ENCODE results near the gene PHF1.

PHF1 gene

GRCh38 chr6:33373960-33374910 is 36.6 kb upstream of the PHF1 start:
- TF ChIP-seq ZBTB17 (tag by site-specific recombination; IDR thresholded peaks at IDR 0.05) (peak; percentile 91), ZNF423 (tag by site-specific recombination; IDR thresholded peaks at IDR 0.05) (no peak), ZNF416 (tag by site-specific recombination; IDR thresholded peaks at IDR 0.05) (no peak), ZIC2 (tag by site-specific recombination; IDR thresholded peaks at IDR 0.05) (no peak), PRDM4 (tag by site-specific recombination; IDR thresholded peaks at IDR 0.05) (no peak), ZNF157 (tag by site-specific recombination; IDR thresholded peaks at IDR 0.05) (no peak), ZNF16 (tag by site-specific recombination; IDR thresholded peaks at IDR 0.05; ENCODE audit: low read depth) (no peak)
- ChIA-PET POLR2A (interaction anchor here (0.6 to 1.3 kb wide), 4 partner anchors 10 to 102 kb away, joined by 3 to 6 read pairs (median 4); partner anchors contain the start of genes RPS18 and VPS52), CTCF (interaction anchor here (0.8 to 2.4 kb wide), 11 partner anchors 9 to 1403 kb away, joined by 3 to 11 read pairs (median 5); partner anchors contain the start of gene TAPBP)
- Histone ChIP-seq H3K4me3 (ENCODE audit: low read depth, low read length) (no peak overlapping the region), H3K9me3 (ENCODE audit: control insufficient read depth, insufficient read depth, low read depth, low read length) (no peaks in the 10 kb centered on the region), H3K36me3 (ENCODE audit: control insufficient read depth in 2 of 2, insufficient read depth in 1 of 2, low read length in 2 of 2) (no peaks in the 10 kb centered on the region), H3K4me1 (ENCODE audit: control insufficient read depth, insufficient read depth, low read length) (peaks cover 19% of the 10 kb centered on the region), H3K27ac (ENCODE audit: extremely low read depth, low read depth, low read length) (no peak overlapping the region)

- peaks cover 19% of the 10 kb centered on the region for H3K4me1 ChIP-seq (ENCODE audit: control insufficient read depth, insufficient read depth, low read length)
- ChIA-PET CTCF (interaction anchor here (0.6 to 2.4 kb wide), 10 partner anchors 8 to 84 kb away, joined by 3 to 11 read pairs (median 6); partner anchors contain the start of gene TAPBP), POLR2A (interaction anchor here (0.6 to 1.3 kb wide), 3 partner anchors 11 to 51 kb away, joined by 3 to 6 read pairs (median 3); no protein-coding TSS in a partner anchor)
- H3K27ac ChIP-seq (ENCODE audit: extremely low read depth, low read depth, low read length), result no peak overlapping the region
- no peak overlapping the region for H3K4me3 ChIP-seq (ENCODE audit: low read depth, low read length)
- H3K36me3 ChIP-seq (ENCODE audit: control insufficient read depth in 2 of 2, insufficient read depth in 1 of 2, low read length in 2 of 2), result no peaks in the 10 kb centered on the region
- H3K9me3 ChIP-seq (ENCODE audit: control insufficient read depth, insufficient read depth, low read depth, low read length), result no peaks in the 10 kb centered on the region
- TF ChIP-seq ZNF362 (tag by site-specific recombination; IDR thresholded peaks at IDR 0.05) (peak; percentile 40; the same call in 1 of the 2 replicates), INSM2 (tag by site-specific recombination; IDR thresholded peaks at IDR 0.05) (0 out of 2 replicates have a peak, but pooled peaks have one; percentile 54), ZBTB8A (tag by site-specific recombination; IDR thresholded peaks at IDR 0.05) (no peak), ZNF335 (tag by site-specific recombination; conservative IDR thresholded peaks at IDR 0.05) (peak; percentile 52; the same call in 1 of the 2 replicates), ZNF423 (tag by site-specific recombination; IDR thresholded peaks at IDR 0.05) (no peak), PRDM10 (tag by site-specific recombination; IDR thresholded peaks at IDR 0.05) (peak; percentile 82), ZNF776 (tag by site-specific recombination; IDR thresholded peaks at IDR 0.05; ENCODE audit: borderline replicate concordance) (no peak), ZSCAN5A (tag by site-specific recombination; IDR thresholded peaks at IDR 0.05) (no peak), ZBTB6 (tag by site-specific recombination; IDR thresholded peaks at IDR 0.05) (peak; percentile 82), HOXC10 (CRISPR knock-in tag; IDR thresholded peaks at IDR 0.05) (no peak), ZNF112 (tag by site-specific recombination; IDR thresholded peaks at IDR 0.05) (no peak), ZSCAN16 (tag by site-specific recombination; IDR thresholded peaks at IDR 0.05) (no peak), KLF1 (tag by site-specific recombination; IDR thresholded peaks at IDR 0.05) (no peak)
Measured at GRCh38 chr6:33375143-33375671, 35.6 kb upstream of the PHF1 start.
